ENCODE measurements around the gene POMGNT1.

POMGNT1 gene

GRCh38 chr1:46168477-46168876 is 29.8 kb downstream of the POMGNT1 start:
- no peaks in the 10 kb centered on the region for H3K79me2 ChIP-seq
- no peaks in the 10 kb centered on the region for H3K36me3 ChIP-seq (ENCODE audit: control insufficient read depth, insufficient read depth, low read length)
- peaks cover 17% of the 10 kb centered on the region for H3K4me1 ChIP-seq
- no peak for TF ChIP-seq CTCF (IDR thresholded peaks at IDR 0.05)
- H3K4me3 ChIP-seq (ENCODE audit: low read depth, low read length) = no peak overlapping the region
- H2AFZ ChIP-seq = no peak overlapping the region
- H3K27me3 ChIP-seq (ENCODE audit: control insufficient read depth, insufficient read depth, low read length) = no peaks in the 10 kb centered on the region
- H3K4me2 ChIP-seq (ENCODE audit: low read length) = no peak overlapping the region
- H3K9ac ChIP-seq = no peak overlapping the region
- H3K9me3 ChIP-seq (ENCODE audit: control insufficient read depth, low read length) = no peaks in the 10 kb centered on the region
- H3K27ac ChIP-seq = no peak overlapping the region

GRCh38 chr1:46166521-46167462 is 31.4 kb downstream of the POMGNT1 start:
- TF ChIP-seq CTCF (IDR thresholded peaks at IDR 0.05) = no peak
- Histone ChIP-seq H3K4me3 (ENCODE audit: low read depth, low read length) (peak overlapping the region; percentile 27), H3K27ac (peak overlapping the region; percentile 84), H2AFZ (peak overlapping the region; percentile 22), H3K36me3 (ENCODE audit: control insufficient read depth, insufficient read depth, low read length) (no peaks in the 10 kb centered on the region), H3K9ac (no peak overlapping the region), H3K4me1 (peaks cover 10% of the 10 kb centered on the region), H3K4me2 (ENCODE audit: low read length) (peak overlapping the region; percentile 33), H3K79me2 (no peaks in the 10 kb centered on the region), H3K27me3 (ENCODE audit: control insufficient read depth, insufficient read depth, low read length) (no peaks in the 10 kb centered on the region), H3K9me3 (ENCODE audit: control insufficient read depth, low read length) (no peaks in the 10 kb centered on the region)

GRCh38 chr1:46160212-46160611 is 38.0 kb downstream of the POMGNT1 start:
- Histone ChIP-seq H3K36me3 (ENCODE audit: control insufficient read depth, insufficient read depth, low read length) (no peaks in the 10 kb centered on the region), H3K27me3 (ENCODE audit: control insufficient read depth, insufficient read depth, low read length) (no peaks in the 10 kb centered on the region), H3K9ac (no peak overlapping the region), H3K4me3 (ENCODE audit: low read depth, low read length) (no peak overlapping the region), H3K4me1 (no peaks in the 10 kb centered on the region), H3K27ac (no peak overlapping the region), H2AFZ (no peak overlapping the region), H3K9me3 (ENCODE audit: control insufficient read depth, low read length) (no peaks in the 10 kb centered on the region), H3K4me2 (ENCODE audit: low read length) (no peak overlapping the region), H3K79me2 (no peaks in the 10 kb centered on the region)
- no peak for TF ChIP-seq CTCF (IDR thresholded peaks at IDR 0.05)

- H3K4me2 ChIP-seq (ENCODE audit: low read length) = no peak overlapping the region
- TF ChIP-seq CTCF (IDR thresholded peaks at IDR 0.05) = no peak
- no peak overlapping the region for H2AFZ ChIP-seq
- H3K4me3 ChIP-seq (ENCODE audit: low read depth, low read length) = no peak overlapping the region
- H3K27me3 ChIP-seq (ENCODE audit: control insufficient read depth, insufficient read depth, low read length) = no peaks in the 10 kb centered on the region
- no peaks in the 10 kb centered on the region for H3K79me2 ChIP-seq
- H3K27ac ChIP-seq = no peak overlapping the region
- H3K4me1 ChIP-seq = no peaks in the 10 kb centered on the region
- H3K36me3 ChIP-seq (ENCODE audit: control insufficient read depth, insufficient read depth, low read length) = no peaks in the 10 kb centered on the region
- H3K9me3 ChIP-seq (ENCODE audit: control insufficient read depth, low read length) = no peaks in the 10 kb centered on the region
- no peak overlapping the region for H3K9ac ChIP-seq
Observed at GRCh38 chr1:46159516-46159915, 38.7 kb downstream of the POMGNT1 start.
